Prostate gland (tissue), 2 donors: ENCODE data around the gene FAM184A. TPM values are rescaled to one million over a fixed set of nuclear protein-coding genes. Genes with fewer than 3 reads are reported as not detected.

ENCODE experiments used
- DNase-seq: peaks from one replicate; pipeline ENCODE4 v3.0.0-alpha.2; 2019; ENCODE audit warnings: low spot score
- H3K27ac ChIP-seq, 2 donors: fragments of 200-600 bp; sonication (generic); 2 replicates each; pipeline ENCODE4 v1.5.1; 2017 to 2019
- H3K27me3 ChIP-seq: fragments of 200-600 bp; sonication (generic); replicated peaks from 2 replicates; pipeline ENCODE4 v1.5.1; 2019; ENCODE audit not compliant: insufficient read depth
- H3K36me3 ChIP-seq, 2 donors: fragments of 200-600 bp; sonication (generic); 1 replicate in 1 of 2; 2 replicates in 1 of 2; pipeline versions ENCODE4 v1.5.1 to v1.8.1; 2017 to 2019
- H3K4me1 ChIP-seq: fragments of 200-600 bp; sonication (generic); replicated peaks from 2 replicates; pipeline ENCODE4 v1.5.1; 2019
- H3K4me3 ChIP-seq, 2 donors: fragments of 200-600 bp; sonication (generic); 2 replicates each; pipeline ENCODE4 v1.5.1; 2017 to 2019
- H3K9me3 ChIP-seq: fragments of 200-600 bp; sonication (generic); 2 replicates; pipeline ENCODE4 v1.5.1; 2017
- POLR2A ChIP-seq: fragments of 450-650 bp; IDR thresholded peaks from one replicate; pipeline ENCODE4 v1.6.1; 2016; ENCODE audit warnings: antibody characterized with exemption, mild to moderate bottlenecking
- POLR2AphosphoS5 ChIP-seq: sonication (generic); formaldehyde crosslinking; IDR thresholded peaks from one replicate; pipeline ENCODE4 v1.6.1; 2017; ENCODE audit warnings: antibody characterized with exemption
- WGBS: methylation state at CpG from one replicate; pipeline ENCODE4 v1.1.5; 2018; 5-methylcytosine and 5-hydroxymethylcytosine counted together
- intact Hi-C: fragments of 100-400 bp; cut with DNase I; formaldehyde crosslinking; loops from one replicate; pipeline ENCODE4 v1.14.2; 2022
- total RNA-seq, 2 donors: library from RNA; depleted of rRNA; stranded (reverse); fragments of >200 nt; gene quantifications; one replicate each; pipeline ENCODE4 v1.1.0, GENCODE V29; 2016
- TF ChIP-seq, protein P1 (sequence below), 4 experiments: fragments of 200-600 bp in 2 of 4; fragments of 450-650 bp in 2 of 4; sonication (generic) in 2 of 4; IDR thresholded peaks; 1 replicate in 3 of 4; 2 replicates in 1 of 4; pipeline ENCODE4 v1.5.1; 2016 to 2019; ENCODE audit warnings: antibody characterized with exemption in 4 of 4, mild to moderate bottlenecking in 2 of 4, moderate library complexity in 2 of 4

FAM184A gene
- total RNA-seq, 2 donors from 2014 or later = 3.6 to 7.6 TPM

DNA sequence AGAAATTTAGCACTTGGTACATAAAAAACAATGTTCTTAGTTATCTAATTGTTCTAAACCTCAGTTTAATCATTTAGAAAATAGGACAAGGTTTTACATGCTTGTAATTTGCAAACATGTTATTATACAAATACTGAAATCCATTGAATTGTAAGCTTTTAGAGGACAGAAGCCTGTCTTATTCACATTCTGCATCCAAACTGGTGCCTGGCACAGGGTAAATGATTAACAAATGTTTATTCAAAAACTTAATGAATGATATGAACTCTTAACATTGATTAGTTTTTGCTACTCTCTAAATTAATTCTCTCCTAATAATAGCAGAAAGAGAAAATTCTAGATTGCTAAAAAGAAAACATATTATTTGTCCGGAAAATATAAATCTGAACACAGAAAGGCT, 85.1 kb downstream of the FAM184A start:
- H3K27ac ChIP-seq = no peak overlapping the region
- no peaks in the 10 kb centered on the region for H3K4me1 ChIP-seq
- no peak for TF ChIP-seq POLR2AphosphoS5
- no peak for TF ChIP-seq POLR2A
- TF ChIP-seq, protein P1, sequence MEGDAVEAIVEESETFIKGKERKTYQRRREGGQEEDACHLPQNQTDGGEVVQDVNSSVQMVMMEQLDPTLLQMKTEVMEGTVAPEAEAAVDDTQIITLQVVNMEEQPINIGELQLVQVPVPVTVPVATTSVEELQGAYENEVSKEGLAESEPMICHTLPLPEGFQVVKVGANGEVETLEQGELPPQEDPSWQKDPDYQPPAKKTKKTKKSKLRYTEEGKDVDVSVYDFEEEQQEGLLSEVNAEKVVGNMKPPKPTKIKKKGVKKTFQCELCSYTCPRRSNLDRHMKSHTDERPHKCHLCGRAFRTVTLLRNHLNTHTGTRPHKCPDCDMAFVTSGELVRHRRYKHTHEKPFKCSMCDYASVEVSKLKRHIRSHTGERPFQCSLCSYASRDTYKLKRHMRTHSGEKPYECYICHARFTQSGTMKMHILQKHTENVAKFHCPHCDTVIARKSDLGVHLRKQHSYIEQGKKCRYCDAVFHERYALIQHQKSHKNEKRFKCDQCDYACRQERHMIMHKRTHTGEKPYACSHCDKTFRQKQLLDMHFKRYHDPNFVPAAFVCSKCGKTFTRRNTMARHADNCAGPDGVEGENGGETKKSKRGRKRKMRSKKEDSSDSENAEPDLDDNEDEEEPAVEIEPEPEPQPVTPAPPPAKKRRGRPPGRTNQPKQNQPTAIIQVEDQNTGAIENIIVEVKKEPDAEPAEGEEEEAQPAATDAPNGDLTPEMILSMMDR (IDR thresholded peaks at IDR 0.05) = no peak
- H3K36me3 ChIP-seq = no peaks in the 10 kb centered on the region
- H3K9me3 ChIP-seq = no peaks in the 10 kb centered on the region
- no peaks in the 10 kb centered on the region for H3K27me3 ChIP-seq
- intact Hi-C loops = no loop called here
- no peak for DNase-seq
- no peak overlapping the region for H3K4me3 ChIP-seq
- 98% methylated on average over 1 of the region's 1 CpG for WGBS

DNA sequence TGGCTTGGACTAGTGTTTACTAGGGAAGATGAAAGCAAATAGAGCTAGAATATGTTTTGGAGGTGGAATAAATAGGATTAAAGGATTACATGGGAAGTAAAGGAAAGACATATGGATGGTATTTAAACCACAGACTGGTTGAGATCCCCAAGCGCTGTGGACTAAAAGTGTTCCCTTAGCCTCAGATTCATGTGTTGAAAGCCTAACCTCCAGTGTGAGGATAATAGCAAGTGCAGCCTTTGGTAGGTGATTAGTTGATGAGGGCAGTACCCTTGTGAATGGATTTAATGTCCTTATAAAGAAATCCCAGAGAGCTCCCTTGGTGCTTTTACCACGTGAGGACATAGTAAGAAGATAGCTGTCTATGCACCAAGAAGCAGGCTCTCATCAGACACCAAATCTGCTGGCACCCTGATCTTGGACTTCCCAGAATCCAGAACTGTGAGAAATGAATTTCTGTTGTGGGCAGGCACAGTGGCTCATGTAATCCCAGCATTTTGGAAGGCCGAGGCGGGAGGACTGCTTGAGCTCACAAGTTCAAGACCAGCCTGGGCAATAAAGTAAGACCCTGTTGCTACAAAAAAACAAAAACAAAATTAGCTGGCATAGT, 86.2 kb downstream of the FAM184A start:
- no peaks in the 10 kb centered on the region for H3K27me3 ChIP-seq
- intact Hi-C loops = no loop called here
- WGBS = 94% methylated on average over 4 of the region's 4 CpGs
- H3K9me3 ChIP-seq = no peaks in the 10 kb centered on the region
- H3K4me1 ChIP-seq = no peaks in the 10 kb centered on the region
- H3K27ac ChIP-seq = no peak overlapping the region
- TF ChIP-seq, protein P1 (IDR thresholded peaks at IDR 0.05) = no peak
- TF ChIP-seq POLR2AphosphoS5 (no peak), POLR2A (no peak)
- no peak for DNase-seq
- H3K4me3 ChIP-seq = no peak overlapping the region
- H3K36me3 ChIP-seq = no peaks in the 10 kb centered on the region

DNA sequence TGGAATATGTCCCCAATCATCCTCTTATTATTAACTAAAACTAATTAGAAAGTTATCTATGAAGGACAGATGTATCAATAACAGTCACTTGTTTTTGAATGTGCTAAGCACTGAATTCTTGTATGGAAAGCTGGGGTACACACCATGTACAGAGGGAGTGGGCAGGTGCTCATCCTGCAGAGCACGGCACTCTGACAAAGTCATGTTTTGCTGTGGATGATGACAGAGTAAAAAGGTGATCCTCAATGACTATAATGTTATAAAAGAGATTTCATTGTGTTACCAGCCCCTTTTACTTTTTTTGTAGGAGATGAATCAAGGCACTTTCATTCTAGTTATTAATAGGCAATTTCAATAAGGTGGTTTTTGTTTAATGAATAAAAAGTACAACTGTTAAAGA, 92.2 kb downstream of the FAM184A start:
- no peak for DNase-seq
- H3K27ac ChIP-seq = no peak overlapping the region
- no peak overlapping the region for H3K4me3 ChIP-seq
- no peaks in the 10 kb centered on the region for H3K27me3 ChIP-seq
- intact Hi-C loops = no loop called here
- no peaks in the 10 kb centered on the region for H3K9me3 ChIP-seq
- 84% methylated on average over 1 of the region's 1 CpG for WGBS
- no peak for TF ChIP-seq POLR2AphosphoS5
- TF ChIP-seq, protein P1 (IDR thresholded peaks at IDR 0.05) = no peak
- TF ChIP-seq POLR2A = no peak
- H3K36me3 ChIP-seq = no peaks in the 10 kb centered on the region
- H3K4me1 ChIP-seq = no peaks in the 10 kb centered on the region

DNA sequence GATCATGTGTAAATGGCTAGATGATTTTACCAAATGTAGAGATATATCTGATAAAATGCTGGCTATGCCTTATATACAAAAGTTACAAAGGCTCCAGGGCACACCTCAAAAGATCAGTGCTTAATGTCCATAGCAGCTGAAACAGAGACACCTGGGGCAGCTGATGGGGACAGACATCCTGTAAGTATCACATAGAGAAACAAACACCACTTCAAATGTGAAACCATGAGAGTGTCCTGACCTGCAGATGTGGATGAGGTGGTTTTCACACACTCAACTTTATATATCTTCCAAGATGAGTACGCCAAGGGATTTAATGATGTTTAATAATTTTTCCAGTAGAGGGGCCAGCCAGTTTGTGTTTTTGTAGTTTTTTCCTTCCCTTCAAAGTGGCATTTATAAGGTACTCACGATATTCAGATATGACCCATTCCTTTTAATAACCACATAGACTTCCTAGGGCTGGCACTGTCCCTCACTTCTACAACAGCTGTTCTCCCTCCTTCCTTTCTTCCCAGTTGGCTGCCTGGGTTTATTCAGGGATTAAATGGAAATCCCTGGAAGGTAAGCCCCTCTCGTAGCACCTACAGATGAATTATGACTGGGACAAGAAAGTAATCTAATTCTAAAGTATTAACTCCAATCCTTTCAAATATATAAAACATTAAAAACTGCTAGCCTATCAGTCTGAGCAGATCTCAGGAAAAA, 93.2 kb downstream of the FAM184A start:
- Histone ChIP-seq H3K4me1 (no peaks in the 10 kb centered on the region), H3K4me3 (no peak overlapping the region), H3K27me3 (no peaks in the 10 kb centered on the region), H3K36me3 (no peaks in the 10 kb centered on the region), H3K9me3 (no peaks in the 10 kb centered on the region), H3K27ac (no peak overlapping the region)
- intact Hi-C loops = no loop called here
- 48% methylated on average over 3 of the region's 3 CpGs for WGBS
- TF ChIP-seq POLR2AphosphoS5 (no peak), POLR2A (no peak)
- TF ChIP-seq, protein P1 (IDR thresholded peaks at IDR 0.05) = no peak
- DNase-seq = no peak

DNA sequence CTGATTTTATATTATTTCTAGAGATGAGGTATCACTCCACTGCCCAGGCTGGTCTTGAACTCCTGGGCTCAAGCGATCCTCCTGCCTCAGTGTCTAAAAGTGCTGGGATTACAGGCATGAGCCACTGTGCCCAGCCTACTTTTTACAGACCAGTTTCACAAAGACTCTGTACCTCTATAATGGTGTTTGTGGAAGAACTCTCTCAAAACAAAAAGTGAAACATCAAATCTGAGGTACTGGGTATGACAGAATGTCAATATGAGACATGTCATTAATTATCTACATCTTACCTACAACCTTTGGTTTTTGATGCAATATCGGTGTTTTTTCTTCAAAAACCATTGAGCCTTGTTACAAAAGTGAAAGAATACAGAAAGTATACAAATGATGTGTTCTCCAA, 94.1 kb downstream of the FAM184A start:
- H3K4me1 ChIP-seq = no peaks in the 10 kb centered on the region
- no peak overlapping the region for H3K4me3 ChIP-seq
- H3K27me3 ChIP-seq = no peaks in the 10 kb centered on the region
- no peaks in the 10 kb centered on the region for H3K36me3 ChIP-seq
- H3K27ac ChIP-seq = no peak overlapping the region
- H3K9me3 ChIP-seq = no peaks in the 10 kb centered on the region
- intact Hi-C loops = no loop called here
- TF ChIP-seq, protein P1 (IDR thresholded peaks at IDR 0.05) = no peak
- TF ChIP-seq POLR2A = no peak
- no peak for TF ChIP-seq POLR2AphosphoS5
- 99% methylated on average over 2 of the region's 2 CpGs for WGBS
- DNase-seq = no peak
